NCI-H1105 treated with DMSO at 0.1 percent for 48 hours (cell line): Measurements from ENCODE around the gene KIF24.
A peak's percentile ranks its signal among the peaks of the same experiment; 100 is the strongest.
"Not testable (repeated sequence)": the region's sequence is repeated elsewhere in the genome, so short reads cannot be mapped to it uniquely, and the experiment has no call there.

Experiments
- DNase-seq: peaks from one replicate; lab custom pipeline; 2025; lab: John Stamatoyannopoulos, UW

KIF24 gene

DNA sequence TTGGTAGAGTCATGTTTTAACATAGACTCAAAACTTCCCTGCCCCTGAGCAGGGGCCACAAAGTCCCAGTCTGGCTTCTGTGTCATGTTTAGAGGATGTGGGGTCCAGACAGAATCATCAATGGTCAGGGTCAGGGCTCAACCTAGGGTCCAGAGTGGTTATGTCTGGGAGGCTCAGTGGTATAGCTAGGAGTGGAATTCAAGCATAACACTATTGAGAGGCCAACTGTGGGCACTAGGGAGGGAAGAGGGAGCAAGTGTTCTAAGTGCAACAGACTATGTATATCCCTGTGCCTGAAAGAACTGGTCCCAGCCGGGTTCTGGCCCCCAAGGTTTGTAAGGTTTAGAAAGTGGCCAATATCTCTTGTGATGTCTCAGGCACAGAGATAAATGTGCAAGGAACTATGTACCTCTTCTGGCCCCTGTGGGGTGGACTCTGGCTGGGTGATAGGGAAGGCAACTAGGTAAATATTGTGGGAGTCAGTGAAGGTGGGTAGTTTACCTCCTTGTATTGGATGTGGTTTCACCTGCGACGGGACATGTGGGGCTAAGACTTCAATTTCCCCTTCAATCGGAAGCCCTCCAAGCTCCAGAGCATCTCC, 33.6 kb upstream of the KIF24 start:
- DNase-seq, result no peak

- not testable (repeated sequence) for DNase-seq
Observed at GRCh38 chr9:34352957-34353356, 23.9 kb upstream of the KIF24 start.

DNA sequence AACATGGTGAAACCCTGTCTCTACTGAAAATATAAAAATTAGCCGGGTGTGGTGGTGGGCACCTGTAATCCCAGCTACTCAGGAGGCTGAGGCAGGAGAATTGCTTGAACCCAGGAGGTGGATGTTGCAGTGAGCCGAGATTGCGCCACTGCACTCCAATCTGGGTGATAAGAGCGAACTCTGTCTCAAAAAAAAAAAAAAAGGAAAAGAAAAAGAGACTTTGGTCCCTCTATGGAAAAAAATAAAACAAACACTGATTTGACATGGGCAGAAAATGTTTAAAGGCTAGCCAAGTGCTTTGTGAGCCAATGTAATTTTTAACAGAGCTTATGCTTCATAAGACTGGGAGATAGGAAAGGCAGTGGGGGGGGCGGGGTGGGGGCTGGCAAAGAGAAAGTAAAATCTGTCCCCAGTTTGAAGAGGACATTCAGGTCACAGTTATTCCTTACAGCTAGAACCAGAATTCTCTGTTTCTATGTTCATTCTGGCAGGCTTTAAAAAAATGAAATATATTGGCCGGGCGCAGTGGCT, 23.1 kb upstream of the KIF24 start:
- not testable (repeated sequence) for DNase-seq

DNA sequence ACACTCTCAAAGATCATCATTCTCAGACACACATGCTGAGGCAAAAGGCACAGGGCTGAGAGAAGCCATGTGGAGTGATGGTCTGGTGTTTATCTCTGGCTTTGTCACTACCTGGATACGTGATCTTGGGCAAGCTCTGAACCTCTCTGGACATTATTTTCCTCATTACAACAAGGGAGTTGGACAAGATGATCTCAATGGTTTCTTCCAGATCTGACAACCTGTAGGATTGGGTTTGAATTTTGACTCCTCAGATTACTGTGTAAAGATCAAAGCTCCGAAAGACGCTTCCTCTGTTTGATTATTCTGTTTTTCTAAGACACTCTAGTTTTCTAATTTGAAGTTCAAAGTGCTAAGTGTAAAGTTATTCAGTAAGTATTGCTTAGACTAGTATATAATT, 20.3 kb upstream of the KIF24 start:
- no peak for DNase-seq

- DNase-seq, result no peak
Observed at GRCh38 chr9:34347800-34348158, 18.7 kb upstream of the KIF24 start.

GRCh38 chr9:34346873-34347799, 18.1 kb upstream of the KIF24 start:
- DNase-seq, result no peak

DNA sequence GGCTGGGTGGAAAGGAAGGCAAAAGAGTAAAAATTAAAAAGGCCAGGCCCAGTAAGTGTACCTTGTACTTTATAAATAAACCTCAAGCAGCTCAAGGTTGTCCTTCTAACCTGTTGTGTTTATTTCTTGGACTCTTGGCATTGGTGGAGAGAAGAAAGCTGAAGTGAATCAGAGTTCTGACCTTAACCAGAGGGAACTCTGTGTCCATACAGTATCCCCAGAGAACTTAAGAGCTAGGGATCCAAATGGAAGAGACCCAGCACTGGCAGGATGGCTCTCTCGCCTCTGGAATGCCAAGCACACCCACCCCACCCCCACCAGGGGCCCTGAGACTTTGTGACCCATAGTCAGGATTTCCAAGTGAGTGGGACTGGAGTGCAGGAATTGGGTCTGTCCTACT, 14.5 kb upstream of the KIF24 start:
- DNase-seq, result no peak

DNA sequence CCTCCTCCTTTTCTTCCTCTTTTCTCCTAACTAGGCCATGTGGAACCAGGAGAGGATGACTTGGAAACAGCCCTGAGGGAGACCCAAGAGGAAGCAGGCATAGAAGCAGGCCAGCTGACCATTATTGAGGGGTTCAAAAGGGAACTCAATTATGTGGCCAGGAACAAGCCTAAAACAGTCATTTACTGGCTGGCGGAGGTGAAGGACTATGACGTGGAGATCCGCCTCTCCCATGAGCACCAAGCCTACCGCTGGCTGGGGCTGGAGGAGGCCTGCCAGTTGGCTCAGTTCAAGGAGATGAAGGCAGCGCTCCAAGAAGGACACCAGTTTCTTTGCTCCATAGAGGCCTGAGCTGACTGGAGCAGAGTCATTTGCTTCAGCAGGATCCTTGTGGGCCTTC, 14.0 kb upstream of the KIF24 start:
- DNase-seq, result no peak

GRCh38 chr9:34341659-34342295, 12.7 kb upstream of the KIF24 start:
- DNase-seq, result no peak

DNA sequence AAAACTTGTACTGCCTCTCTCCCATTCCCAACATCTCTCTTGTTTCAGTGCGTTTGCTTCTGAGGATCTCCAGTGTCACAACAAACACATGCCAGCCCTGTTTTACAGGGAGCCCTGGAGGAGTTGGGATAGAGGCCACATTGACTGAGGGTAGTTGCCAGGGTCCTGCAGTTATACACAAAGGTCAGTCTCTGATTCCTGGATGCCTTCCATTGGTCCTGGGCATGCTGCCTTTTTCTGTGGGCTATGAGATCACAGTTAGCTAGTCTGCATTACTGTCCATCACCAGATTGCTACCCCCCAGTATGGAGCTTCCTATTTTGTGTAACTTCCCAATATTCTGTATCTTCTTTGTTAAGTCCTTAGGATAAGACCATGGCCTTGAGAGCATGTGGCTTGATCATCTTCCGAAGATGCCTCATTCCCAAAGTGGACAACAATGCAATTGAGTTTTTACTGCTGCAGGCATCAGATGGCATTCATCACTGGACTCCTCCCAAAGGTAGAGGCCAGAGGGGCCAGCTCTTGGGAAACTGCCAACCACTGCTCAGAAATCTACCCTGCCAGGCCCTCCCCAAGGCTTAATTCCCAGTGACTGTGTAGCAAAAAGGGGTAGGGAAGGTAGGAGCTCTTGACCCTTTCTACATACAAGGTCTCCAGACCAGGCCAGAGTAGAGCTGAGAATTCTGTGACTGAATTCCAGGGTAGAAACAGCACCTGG, 9.8 kb upstream of the KIF24 start:
- DNase-seq, result no peak

DNA sequence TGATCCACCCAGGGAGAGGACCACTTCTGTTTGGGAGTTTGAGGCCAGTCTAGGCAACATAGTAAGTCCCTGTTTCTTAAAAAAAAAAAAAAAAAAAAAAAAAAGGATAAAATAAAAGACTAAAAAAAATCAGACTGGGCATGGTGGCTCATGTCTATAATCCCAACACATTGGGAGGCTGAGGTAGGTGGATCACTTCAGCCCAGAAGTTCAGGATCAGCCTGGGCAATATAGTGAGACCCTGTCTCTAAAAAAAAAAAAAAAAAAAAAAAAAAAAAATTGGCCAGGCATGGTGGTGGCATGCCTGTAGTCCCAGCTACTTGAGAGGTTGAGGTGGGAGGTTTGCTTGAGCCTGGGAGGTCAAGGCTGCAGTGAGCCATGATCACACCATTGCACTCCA, 9.0 kb upstream of the KIF24 start:
- not testable (repeated sequence) for DNase-seq

DNA sequence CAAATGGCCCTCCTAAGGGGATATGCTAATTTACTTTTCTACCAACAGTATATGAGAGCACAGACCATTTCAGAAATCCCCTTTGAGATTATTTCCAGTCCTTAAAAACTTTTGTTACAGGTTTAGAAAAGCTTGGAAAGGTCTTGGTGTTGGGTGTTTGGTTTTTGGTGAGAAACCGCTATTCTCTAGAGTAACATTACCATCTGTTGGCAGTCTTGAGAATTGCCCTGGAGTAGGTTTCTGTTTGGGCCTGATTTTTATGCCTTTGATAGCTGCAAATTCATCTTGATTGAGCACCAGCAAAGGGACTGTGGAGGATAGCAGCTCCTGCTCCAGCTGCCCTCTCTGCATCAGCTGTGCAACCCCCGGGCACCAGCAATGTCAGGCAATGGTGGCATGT, 8.3 kb upstream of the KIF24 start:
- DNase-seq, result no peak

DNA sequence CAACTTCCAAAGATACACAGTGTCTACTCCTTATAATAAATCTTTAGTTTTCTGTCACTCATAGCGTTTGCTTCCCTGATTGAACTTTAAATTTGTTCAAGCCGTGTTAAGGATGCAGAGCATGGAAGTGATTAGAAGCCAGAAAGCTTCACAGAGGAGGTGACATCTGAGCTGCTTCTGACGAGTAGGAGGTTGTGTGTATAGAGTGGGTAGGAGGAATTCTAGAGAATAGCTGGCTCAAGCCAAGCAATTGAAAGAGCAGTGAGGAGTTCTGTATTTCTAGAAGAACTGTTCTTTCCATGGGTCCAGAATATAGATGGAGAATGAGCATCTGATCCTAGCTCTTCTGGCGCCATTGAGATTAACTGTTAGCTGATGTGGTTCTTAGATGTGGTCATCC, 6.3 kb upstream of the KIF24 start:
- no peak for DNase-seq

DNA sequence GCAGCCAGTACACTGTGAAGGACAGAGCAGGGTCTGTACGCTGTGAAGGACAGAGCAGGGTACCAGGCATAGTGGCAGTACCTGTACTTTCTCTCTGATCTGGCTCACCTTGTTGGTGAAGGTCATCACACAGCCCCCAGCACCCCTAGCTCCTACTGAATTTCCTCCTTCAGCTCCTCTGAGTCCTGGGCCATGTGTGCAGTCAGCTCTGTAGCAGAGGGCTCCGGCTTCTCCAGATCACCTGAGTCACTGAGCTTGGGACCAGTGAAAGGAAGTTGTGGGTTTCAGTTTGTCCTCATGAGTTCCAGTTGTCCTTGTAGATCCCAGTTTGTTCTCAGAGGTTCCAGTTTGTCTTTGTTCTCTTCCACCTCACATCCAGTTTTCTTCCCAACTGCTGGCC, 5.8 kb upstream of the KIF24 start:
- no peak for DNase-seq

DNA sequence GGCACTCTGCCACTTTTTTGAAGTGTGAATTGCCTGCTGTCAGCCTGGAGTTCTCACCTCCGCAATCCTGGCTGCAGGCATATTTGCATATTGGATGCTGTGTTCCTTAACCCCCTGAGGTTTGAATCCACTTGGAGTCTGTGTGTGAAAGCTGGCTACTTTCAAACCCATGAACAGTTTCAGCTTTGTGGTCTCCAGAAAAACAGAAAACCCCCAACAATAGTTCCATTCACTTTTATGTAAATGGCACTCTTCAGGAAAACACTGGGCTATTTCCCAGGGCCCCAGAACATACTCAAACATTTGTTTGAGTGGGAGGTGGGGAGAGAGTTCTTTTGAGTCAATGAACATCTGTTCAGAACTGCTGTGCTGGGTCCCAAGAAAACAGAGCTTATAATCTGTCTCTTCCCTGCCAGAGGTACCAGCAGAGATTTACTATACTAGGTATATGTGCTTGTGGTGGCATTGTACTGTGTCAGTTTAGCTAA, 5.3 kb upstream of the KIF24 start:
- DNase-seq, result no peak

- DNase-seq, result no peak
Observed at GRCh38 chr9:34333836-34334235, 4.8 kb upstream of the KIF24 start.

DNA sequence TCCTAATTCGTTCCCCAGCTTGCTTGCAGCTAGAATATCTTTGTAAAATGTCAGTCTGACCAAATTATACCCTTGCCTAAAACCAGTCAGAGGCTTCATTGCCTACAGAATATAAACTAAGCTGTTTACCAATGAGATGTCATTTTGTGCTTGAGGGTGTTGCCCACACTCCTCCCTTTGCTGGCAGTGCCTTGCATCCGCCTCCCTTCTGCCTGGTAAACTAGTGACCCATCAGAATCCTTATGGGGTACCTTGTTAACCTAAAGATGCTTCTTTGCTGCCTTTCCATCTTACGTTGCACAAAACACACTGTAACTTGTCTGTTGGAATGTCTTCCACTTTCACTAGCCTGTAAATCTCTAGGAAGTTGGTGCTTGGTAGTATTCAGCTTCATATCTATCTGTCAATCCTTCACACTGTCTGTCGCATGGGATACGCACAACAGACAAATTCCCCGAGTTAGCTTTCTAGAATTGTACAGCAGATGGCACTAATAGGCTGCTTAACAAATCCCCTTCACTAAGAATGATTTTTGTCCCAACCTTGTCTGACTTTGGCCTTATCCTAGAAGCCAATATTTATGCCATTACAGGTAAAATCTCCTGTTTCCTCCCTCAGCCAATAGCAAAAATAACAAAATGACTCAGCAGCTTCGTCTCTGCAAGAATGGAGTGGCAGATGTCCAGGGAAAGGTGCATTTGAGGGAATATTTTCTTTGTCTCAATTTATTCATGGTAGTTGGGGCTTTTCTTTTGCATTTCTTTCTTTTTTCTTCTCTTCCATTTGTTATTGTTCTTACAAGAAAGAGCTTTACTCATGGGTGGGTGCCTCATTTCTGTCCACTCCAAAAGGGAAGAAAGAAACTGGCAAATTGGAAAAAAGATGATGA, 3.3 kb upstream of the KIF24 start:
- peak; percentile 17 for DNase-seq

GRCh38 chr9:34331196-34331595, 2.1 kb upstream of the KIF24 start:
- DNase-seq, result no peak

DNA sequence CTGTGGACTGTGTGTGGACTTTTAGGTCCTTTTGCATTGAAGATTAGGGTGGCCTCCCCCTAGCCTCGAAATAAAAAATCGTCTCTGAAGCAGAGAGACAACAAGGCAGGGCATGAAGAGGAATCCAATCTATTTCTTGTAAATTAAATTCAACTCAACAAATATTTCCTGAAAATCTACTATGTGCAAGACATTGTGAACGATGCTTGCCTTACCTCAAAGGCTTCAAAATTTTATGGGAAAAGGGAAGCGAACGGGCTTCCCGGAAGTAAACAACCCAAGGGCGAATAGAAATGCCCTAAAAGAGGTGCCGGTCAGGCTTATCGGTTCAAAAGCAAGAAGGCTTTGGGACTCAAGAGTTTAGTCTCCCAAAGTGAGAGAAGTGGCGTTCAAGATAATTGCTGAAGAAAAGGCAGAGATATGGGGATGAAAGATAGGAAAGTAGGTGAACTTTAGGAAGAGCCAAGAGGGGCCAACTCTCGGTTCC, 525 bp downstream of the KIF24 start:
- peak; percentile 76 for DNase-seq

DNA sequence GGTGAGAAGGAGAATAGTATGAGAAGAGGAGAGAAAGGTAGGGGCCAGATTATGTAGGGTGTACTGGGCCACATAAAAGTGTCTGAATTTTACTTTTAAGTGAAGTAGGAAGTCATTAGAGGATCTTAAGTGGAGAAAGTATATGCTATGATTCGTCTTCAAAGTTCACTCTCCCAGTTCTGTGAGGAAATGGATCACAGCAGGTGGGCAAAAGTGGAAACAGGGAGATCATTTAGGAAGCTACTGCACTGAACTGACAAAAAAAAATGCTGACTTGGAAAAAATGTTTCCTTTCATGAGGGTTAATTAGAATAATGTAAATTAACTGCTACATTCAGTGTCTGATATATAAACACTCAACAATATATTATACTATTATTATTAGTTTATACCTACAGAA, 2.4 kb downstream of the KIF24 start:
- DNase-seq, result no peak
